ENCODE results near the gene KIAA0513.
A peak's percentile ranks its signal among the peaks of the same experiment; 100 is the strongest.
"Not testable (repeated sequence)": the region's sequence is repeated elsewhere in the genome, so short reads cannot be mapped to it uniquely, and the experiment has no call there.

Gene KIAA0513

DNA sequence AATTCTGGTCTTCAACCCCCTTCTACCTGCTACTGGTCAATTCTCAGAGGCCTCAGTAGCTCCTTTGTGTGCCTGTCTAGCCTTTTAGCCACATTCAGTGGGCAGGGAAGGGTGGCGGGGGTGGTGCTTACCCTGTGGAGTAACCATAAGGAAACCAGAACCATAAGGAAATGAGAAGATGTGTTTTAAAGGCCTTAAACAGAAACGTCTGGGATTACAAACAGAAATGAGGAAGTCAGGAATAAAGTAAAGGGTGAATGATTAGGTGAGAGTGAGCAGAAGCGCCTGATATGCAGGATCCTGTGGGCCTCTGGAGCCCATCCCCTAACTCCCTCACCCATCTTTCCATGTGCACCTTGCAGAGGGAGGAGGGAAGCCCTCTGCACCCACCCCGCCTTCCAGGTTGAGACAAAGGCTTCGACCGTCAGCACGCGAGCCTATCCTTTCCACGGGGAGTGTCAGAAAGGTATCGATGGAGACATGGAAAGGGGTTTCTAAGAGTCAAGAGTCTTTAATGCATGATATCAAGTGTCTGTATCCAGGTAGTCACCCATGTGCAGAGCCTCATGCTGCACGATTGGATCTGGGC lies 20.4 kb downstream of the KIAA0513 start:
- DNase-seq (ENCODE audit: low read depth in 2 of 2, low spot score in 1 of 2), result no peak

DNA sequence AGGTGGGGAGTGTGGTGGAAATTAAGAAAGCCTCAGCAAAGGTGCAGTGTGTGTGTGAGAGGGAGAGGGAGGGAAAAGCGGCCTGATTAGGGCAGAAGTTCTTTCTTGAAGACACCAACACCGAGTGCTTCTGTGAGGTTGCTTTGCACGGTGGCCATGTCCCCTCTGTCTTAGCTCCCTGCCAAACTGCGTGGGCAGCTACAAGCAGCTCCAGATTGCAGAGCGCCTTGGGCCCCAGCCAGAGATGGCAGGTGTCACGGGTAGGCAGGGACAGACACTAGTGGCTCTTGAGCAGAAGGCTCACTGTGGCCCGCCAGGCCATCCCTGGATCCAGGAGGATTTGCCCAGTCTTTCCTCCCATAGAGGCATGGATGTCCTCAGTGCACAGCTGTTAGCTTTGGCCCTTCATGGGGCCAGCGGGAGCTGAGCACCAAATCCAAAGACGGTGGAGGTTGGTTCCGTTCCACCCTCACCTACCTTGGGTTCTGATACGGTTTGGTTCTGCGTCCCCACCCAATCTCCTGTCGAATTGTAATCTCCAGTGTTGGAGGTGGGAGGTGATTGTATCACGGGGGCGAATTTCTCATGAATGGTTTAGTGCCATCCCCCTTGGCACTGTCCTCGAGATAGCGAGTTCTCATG lies 21.4 kb downstream of the KIAA0513 start:
- DNase-seq (ENCODE audit: low read depth in 2 of 2, low spot score in 1 of 2), result no peak

DNA sequence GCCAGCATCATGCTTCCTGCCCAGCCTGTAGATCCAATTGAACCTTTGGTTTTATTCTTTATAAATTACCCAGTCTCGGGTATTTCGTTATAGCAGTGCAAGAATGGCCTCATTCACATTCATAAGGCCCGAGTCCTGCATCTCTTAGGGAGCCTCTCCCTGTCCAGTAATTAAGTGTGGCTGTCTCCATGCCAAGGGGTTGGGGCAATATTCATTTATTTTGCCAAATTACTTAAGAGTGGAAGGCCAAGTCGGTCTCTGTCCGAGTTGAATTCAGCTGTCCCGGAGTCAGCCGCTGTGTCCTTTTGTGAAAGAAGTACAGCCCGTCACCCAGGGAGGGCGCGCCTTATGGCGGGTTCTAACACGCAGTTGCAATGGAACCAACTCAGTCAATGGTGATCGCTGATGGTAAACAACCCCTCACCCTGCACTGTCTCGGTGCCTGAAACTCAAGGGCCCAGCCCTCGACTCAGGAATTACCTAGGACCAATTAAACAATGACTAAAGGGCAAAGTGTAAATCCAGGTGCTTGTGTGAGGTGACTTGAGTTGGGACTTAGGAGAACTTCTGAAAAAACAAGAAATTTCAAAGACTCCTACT lies 22.2 kb downstream of the KIAA0513 start:
- DNase-seq (ENCODE audit: low read depth in 2 of 2, low spot score in 1 of 2), result no peak

DNA sequence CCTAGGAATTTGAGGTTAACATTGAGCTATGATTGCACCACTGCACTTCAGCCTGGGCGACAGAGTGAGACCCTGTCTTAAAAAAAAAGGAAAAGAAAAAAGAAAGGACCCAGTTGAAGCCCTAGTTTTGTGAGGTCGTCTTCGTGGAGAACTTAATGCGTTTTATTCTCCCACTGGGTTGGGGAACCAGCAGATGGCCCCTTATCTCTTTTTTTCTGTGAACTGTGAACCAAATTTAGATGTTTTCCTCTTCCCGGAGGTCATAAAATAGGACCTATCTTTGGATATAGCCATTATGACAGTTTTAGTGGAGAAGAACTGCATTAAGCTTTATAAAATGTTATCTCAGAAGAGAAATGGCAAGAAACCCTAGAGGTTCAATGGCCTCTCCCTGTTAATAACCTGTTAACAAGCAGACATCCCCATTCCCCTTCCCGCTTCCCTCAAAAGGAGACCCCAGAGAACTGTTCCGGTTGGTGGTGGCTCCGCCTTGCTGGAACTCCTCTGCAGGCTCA lies 23.5 kb downstream of the KIAA0513 start:
- DNase-seq (ENCODE audit: low read depth in 2 of 2, low spot score in 1 of 2), result no peak

DNA sequence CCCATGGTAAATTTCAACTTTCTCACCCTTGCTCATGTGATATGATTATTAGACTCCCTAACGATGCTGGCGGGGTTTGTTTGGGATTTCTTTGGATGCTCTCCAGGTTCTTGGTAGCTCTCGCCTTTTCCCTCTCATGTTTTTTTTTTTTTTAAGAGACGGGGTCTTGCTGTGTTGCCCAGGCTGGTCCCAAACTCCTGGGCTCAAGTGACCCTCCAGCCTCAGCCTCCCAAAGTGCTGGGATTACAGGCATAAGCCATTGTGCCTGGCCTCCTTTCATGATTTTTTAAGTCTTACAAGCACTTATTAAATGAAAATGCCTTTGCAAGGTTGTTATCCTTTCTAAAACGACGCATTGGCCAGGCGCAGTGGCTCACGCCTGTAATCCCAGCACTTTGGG lies 24.1 kb downstream of the KIAA0513 start:
- DNase-seq (ENCODE audit: low read depth in 2 of 2, low spot score in 1 of 2), result no peak

DNA sequence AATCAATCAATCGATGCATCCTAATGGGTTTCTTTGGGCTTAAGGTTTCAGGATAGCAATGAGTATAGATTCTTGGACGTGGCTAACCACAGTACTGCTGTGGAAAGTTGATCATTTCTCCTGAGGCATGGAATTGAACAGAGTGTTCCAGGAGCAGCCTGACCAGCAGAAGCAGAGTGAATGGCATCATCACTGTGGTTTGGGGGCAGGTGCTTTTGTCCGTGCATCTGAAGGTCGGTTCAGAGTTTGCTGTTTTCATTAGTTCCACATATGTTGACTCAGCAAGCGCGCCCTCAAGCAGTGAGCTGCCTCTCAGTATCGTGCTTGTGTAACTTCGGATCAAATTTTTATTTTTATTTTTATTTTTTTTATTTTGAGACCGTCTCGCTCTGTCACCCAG lies 24.9 kb downstream of the KIAA0513 start:
- DNase-seq (ENCODE audit: low read depth in 2 of 2, low spot score in 1 of 2), result no peak

DNA sequence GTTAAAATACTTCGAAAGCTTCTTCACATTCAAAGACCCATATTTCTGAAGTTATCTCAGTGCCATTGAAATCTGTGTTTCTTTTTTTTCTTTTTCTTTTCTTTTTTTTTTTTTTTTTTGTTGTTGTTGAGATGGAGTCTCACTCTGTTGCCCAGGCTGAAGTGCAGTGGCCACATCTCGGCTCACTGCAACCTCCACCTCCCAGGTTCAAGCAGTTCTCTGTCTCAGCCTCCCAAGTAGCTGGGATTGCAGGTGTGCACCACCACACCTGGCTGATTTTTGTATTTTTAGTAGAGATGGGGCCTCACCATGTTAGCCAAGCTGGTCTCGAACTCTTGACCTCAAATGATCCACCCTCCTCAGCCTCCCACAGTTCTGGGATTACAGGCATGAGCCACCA lies 26.7 kb downstream of the KIAA0513 start:
- not testable (repeated sequence) for DNase-seq (ENCODE audit: low read depth in 2 of 2, low spot score in 1 of 2)

DNA sequence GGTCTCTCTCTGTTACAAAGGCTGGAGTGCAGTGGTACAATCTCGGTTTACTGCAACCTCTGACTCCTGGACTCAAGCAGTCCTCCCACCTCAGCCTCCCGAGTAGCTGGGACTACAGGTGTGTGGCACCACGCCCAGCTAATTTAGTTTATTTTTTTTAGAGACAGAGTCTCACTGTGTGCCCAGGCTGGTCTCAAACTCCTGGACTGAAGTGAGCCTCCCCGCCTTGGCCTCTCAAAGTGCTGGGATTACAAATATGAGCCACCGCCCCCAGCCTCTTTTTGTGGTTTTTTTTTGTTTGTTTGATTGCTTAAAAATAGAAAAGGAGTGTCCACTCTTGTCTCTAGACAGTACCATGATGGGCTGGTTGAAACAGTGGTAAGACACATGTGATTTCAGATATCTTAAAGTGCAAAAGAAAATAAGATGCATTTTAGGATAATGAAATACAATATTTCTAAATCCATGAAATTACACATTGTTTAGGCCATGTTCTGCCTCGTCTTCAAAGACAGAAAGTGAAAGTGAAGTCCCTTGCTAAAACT lies 27.4 kb downstream of the KIAA0513 start:
- DNase-seq (ENCODE audit: low read depth in 2 of 2, low spot score in 1 of 2), result no peak

DNA sequence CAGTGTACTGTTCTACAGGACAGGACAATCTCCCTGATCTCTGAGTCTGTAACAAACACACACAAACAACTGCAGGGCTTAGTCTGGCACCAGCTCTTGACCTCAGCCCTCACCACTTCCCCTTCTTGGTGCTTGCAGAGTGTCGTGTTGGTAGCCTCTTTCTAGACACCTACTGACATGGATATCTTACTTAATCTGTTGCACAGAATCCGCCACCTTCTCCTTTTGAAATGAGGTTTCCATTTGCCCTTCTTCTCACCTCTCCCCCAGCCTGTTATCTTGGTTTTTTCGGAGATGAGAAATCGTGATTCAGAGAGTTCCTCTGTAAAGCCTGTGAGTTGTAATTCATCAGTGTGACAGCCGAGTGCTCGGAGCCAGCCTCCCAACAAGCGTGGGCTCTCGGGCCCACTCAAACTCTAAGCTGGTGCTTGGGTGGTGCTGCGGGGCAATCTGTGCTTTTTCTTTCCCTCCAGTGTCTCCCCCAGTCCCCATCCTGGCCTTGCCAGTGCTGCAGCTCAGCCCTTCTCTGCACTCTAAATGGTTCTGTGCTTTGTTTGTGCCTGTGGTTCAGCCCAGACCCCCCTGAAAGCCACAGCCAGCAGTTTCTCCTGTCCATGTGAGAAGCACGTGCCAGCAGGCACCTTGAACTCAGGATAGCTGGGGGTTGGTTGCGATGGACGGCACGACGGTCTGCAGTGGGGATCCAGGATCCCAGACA lies 28.1 kb downstream of the KIAA0513 start:
- DNase-seq (ENCODE audit: low read depth in 2 of 2, low spot score in 1 of 2), result peak; percentile 36 to 51

DNA sequence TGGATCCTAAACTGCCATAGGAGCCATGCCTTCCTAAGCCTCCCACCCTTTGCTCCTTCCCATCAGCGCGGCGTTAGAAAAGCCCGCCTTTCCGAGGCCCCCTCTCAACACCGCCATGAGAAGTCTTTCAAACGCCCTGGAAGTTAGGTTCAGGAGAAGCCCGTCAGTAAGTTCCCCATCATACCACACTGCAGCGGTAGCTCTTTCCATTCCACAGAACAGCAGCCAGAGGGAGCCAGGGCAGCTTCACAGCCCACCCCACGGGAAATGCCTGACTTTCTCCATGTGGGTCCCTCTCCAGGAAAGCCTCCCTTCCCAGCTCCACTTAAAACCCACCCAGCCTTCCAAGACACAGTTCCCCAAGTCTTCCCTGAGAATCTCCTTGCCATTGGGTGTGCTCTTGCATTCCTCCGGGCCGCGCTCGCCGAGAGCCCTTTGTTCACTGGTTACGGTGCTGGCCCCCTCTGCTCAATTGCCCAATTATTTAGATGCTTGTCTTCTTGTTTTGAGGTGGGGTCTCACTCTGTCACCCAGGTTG lies 28.7 kb downstream of the KIAA0513 start:
- no peak for DNase-seq (ENCODE audit: low read depth in 2 of 2, low spot score in 1 of 2)

DNA sequence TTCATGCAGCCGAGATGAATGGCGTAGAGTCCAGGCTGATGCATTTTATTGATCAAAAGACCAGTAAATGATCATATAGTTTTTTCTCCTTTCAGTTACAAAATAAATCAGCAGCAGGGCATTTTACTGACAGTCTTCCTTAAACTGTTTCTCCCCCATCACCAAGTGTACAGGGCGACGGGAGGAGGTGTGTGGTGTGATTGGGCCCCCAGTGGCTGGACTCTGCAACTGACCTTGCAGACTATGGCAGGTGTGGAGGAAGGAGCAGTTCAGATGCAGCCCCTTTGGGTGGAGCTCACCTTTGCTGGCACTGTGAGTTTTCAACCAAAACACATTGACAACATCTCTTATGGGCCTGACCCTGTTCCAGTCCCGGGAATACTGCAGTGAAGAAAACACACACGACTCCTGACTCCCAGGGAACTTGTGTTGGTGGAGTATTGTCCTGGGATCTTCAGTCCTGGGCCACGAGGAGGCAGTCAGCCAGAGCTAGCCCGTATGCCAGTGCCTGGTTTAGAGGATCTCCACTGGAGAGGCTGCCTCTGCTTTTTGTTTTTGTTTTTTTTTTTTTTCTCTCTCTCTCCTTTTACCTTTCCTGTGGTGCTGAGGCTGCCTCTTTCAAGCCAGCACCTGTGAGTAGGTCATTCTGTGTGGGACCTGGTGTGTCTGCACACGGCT lies 29.8 kb downstream of the KIAA0513 start:
- no peak for DNase-seq (ENCODE audit: low read depth in 2 of 2, low spot score in 1 of 2)

DNA sequence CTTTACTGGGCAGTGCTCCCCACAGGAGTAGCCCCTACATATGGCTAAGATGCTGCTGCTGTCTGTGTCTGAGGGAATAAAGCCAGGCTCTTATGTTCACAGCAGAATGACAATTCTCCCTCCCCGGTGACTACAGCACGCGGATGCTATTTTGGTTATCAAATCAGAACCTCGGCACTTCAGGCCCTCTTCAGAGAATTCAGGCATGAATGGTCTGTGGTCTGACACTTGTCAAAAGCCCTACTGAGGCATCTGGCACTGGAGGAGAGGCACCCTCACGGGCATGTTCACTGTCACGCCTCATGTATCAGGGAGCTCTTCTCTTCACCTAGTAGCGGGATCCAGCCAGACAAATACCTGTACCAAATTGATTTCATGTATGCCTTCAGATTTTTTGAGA lies 30.4 kb downstream of the KIAA0513 start:
- no peak for DNase-seq (ENCODE audit: low read depth in 2 of 2, low spot score in 1 of 2)

DNA sequence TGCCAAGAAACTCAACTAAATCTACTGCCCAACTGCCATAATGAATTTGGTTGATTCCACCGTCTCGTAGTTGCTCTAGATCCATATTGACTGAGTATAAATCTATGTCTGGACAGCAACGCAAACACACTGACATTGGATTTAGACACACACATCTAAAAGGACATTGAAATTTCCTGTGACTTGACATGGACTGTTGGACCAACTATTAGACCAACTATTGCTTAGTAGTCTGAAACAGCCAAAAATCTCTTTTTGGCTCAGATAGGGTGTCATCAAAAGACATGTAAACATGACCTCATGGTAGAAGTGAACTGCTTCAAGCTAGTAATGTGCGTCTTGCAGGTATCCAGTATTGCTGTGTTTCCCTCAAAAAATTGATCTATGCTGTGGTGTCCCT lies 31.3 kb downstream of the KIAA0513 start:
- no peak for DNase-seq (ENCODE audit: low read depth in 2 of 2, low spot score in 1 of 2)

DNA sequence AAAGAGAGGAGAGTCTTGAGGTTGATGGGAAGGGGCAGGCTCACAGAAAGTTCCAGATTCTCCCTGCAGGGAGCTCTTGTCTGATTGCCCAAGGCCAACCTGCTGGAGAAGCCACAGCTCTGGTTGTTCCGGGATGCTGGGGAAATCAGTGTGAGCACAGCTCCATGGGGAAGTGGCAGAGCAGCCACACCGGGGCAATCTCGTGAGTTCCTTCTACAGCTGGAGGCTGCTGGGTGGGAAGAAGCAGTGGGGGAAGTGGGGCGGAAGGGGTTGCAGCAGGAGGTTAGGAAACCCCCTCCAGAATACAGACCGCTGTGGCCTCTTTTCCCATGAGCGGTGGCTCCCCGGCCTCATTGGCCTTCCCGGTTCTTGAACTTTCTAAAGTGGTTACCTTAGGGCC lies 34.0 kb downstream of the KIAA0513 start:
- DNase-seq (ENCODE audit: low read depth in 2 of 2, low spot score in 1 of 2), result no peak

DNA sequence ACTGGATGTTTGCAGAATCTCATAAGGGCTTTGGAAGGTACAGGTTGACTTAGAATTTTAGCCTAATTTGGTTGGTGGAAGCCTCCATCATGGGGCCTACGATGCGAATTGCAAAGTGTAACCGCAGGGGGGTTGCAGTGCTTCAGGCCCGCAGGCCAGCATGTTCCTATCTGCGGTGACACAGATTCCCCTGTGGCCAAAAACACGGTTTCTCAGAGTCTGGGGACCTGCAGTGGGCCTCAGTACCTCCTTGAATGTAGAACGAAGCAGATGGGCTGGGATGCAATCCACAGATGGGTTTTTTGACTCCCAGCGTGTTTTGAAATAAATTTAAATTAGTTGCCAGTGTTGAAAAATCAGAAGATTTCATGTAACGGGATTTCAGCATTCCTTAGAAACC lies 34.7 kb downstream of the KIAA0513 start:
- DNase-seq (ENCODE audit: low read depth in 2 of 2, low spot score in 1 of 2), result no peak

DNA sequence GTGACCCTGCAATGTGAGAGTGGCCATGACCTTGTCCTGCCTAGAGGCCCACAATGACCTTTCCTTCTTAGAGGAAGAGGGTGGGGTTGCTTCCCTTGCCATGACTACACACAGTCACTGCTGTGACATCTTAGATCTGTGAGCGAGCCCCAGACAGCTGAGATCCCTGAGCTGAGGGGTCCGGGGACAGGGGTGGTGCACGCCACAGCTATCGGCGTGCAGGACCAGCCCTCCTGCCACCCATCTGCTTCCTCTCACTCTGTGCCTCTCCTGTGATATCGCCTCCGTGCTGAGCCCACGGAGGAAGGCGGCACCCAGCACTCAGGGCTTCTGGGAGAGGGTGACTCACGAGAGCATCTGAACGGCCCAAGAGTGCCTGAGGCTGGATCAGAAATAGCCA lies 35.2 kb downstream of the KIAA0513 start:
- no peak for DNase-seq (ENCODE audit: low read depth in 2 of 2, low spot score in 1 of 2)

DNA sequence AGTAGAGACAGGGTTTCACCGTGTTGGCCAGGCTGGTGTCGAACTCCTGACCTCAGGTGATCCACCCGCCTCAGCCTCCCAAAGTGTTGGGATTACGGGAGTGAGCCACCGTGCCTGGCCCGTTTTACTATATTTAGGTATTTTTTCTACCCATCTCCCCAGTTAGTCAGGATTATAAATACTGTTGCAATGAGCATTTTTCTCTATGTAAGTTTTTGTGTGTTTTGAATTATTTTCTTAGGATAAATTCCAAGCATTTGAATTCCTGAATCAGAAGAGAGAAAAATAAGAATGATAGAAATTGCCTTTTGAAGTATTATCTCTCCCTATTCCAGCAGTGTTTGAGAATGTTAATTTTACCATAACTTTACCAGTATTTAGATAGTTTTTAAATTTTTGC lies 36.6 kb downstream of the KIAA0513 start:
- no peak for DNase-seq (ENCODE audit: low read depth in 2 of 2, low spot score in 1 of 2)

DNA sequence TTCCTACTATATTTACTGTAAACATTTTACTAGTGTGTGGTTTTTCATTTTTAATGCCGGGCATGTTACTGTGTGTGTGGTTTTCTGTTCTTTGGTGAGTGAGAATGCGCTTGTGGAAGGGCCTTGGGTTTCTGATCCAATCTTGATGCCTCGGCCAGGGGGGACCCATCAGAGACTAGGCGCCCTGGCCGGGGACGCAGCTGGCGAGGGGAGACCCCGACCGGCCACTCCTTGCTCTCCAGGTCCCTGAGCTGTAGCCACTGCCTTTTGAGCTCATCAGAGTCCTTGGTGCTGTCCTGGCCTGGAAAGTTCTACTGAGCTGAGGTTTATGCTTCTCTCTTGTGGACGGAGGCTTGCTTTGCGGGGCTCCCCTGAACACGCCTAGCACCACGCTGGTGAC lies 37.5 kb downstream of the KIAA0513 start:
- no peak for DNase-seq (ENCODE audit: low read depth in 2 of 2, low spot score in 1 of 2)

DNA sequence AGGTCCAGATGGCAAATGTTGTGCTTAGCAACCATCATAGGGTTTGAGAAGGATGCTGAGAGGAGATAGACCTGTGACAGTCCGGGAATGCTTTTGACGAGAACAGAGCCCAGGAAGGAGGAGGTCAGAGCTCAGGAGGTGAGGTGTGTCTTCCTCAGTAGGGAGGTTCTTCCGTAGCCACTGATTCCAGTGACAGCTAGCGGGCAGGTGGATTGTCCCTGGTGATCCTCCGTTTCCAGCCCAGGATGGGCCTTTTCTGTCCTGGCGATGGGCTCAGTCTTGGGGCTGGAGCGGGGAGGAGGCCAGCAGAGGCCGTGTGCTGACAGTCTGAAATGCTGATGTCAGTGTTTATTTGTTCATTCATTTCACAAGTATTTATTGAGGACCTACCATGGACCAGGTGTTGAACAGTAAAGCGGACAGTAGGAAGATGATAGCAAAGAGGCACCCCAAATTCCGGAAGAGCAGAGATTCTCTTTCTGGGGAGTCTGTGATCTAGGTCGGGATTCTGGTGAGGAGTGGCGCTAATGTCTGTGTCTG lies 38.8 kb downstream of the KIAA0513 start:
- no peak for DNase-seq (ENCODE audit: low read depth in 2 of 2, low spot score in 1 of 2)

DNA sequence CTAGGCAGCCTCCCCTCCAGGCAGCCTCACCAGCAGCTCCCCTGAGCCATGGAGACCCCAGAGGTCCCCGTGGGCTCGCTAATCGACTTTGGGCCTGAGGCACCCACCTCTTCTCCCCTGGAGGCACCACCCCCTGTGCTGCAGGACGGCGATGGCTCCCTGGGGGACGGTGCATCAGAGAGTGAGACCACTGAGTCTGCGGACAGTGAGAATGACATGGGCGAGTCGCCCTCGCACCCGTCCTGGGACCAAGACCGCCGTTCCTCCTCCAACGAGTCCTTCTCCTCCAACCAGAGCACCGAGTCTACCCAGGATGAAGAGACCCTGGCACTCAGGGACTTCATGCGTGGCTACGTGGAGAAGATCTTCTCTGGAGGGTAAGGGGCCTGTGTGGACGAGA lies 39.4 kb downstream of the KIAA0513 start:
- DNase-seq (ENCODE audit: low read depth in 2 of 2, low spot score in 1 of 2), result no peak

DNA sequence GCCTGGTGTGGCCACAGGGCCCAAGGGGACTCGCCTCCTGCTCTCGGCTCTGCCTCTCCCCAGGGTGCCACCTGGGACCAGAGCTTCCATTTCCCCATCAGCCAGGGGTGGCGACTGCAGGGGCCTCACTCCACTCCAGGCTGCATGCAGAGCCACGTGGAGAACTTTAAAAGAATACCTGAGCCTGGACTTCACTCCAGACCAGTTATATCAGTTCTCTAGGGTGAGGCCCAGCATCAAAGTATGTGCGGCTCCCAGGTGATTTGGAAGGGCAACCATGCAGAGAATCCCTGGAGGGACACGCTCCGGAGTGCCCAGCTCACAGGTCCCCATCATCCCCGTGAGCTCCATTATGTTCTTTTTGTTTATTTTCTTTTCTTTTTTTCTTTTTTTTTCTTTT lies 39.8 kb downstream of the KIAA0513 start:
- no peak for DNase-seq (ENCODE audit: low read depth in 2 of 2, low spot score in 1 of 2)
